ENCODE results near the gene GLRA1. TPM values are rescaled to one million over a fixed set of nuclear protein-coding genes. Genes with fewer than 3 reads are reported as not detected.

GLRA1 gene
- total RNA-seq, result not detected in 3 replicates
- long read RNA-seq, result 0 reads

- Mint-ChIP-seq H3K27ac (ENCODE audit: unreplicated experiment) (peak within 1 kb of the TSS; percentile 46), H3K9me3 (ENCODE audit: low read depth) (no peaks in the 10 kb centered on the region), H3K4me3 (ENCODE audit: unreplicated experiment) (no peak within 1 kb of the TSS), H3K4me1 (ENCODE audit: low read depth) (peaks cover 10% of the 10 kb centered on the region), H3K27me3 (ENCODE audit: low read depth) (peaks cover 34% of the 10 kb centered on the region), H3K36me3 (ENCODE audit: low read depth) (peaks cover 2% of the 10 kb centered on the region)
- no peak for TF ChIP-seq CTCF (IDR thresholded peaks at IDR 0.05)
- no peak for DNase-seq (ENCODE audit: low spot score)
Measured at GRCh38 chr5:151924564-151925301, at the start of gene GLRA1. Gene GLRA1 (minus strand): TSS chr5:151924851. CDS start chr5:151924549, 302 bp downstream.

GRCh38 chr5:151970885-151971284 lies 46.2 kb upstream of the GLRA1 start:
- H3K36me3 Mint-ChIP-seq (ENCODE audit: low read depth), result peaks cover 2% of the 10 kb centered on the region
- TF ChIP-seq CTCF (IDR thresholded peaks at IDR 0.05), result no peak
- H3K4me1 Mint-ChIP-seq (ENCODE audit: low read depth), result no peaks in the 10 kb centered on the region
- peaks cover 12% of the 10 kb centered on the region for H3K27me3 Mint-ChIP-seq (ENCODE audit: low read depth)
- no peak overlapping the region for H3K4me3 Mint-ChIP-seq (ENCODE audit: unreplicated experiment)
- no peak overlapping the region for H3K27ac Mint-ChIP-seq (ENCODE audit: unreplicated experiment)
- DNase-seq (ENCODE audit: low spot score), result no peak
- H3K9me3 Mint-ChIP-seq (ENCODE audit: low read depth), result peaks cover 5% of the 10 kb centered on the region

- H3K4me3 Mint-ChIP-seq (ENCODE audit: unreplicated experiment), result no peak overlapping the region
- no peak for DNase-seq (ENCODE audit: low spot score)
- H3K27ac Mint-ChIP-seq (ENCODE audit: unreplicated experiment), result no peak overlapping the region
- H3K36me3 Mint-ChIP-seq (ENCODE audit: low read depth), result peaks cover 2% of the 10 kb centered on the region
- H3K27me3 Mint-ChIP-seq (ENCODE audit: low read depth), result peaks cover 9% of the 10 kb centered on the region
- peaks cover 6% of the 10 kb centered on the region for H3K9me3 Mint-ChIP-seq (ENCODE audit: low read depth)
- no peak for TF ChIP-seq CTCF (IDR thresholded peaks at IDR 0.05)
- no peaks in the 10 kb centered on the region for H3K4me1 Mint-ChIP-seq (ENCODE audit: low read depth)
Measured at GRCh38 chr5:151967865-151968264, 43.2 kb upstream of the GLRA1 start.

- DNase-seq (ENCODE audit: low spot score), result no peak
- H3K4me1 Mint-ChIP-seq (ENCODE audit: low read depth), result peaks cover 9% of the 10 kb centered on the region
- no peak for TF ChIP-seq CTCF (IDR thresholded peaks at IDR 0.05)
- H3K9me3 Mint-ChIP-seq (ENCODE audit: low read depth), result peaks cover 6% of the 10 kb centered on the region
- no peak overlapping the region for H3K27ac Mint-ChIP-seq (ENCODE audit: unreplicated experiment)
- H3K4me3 Mint-ChIP-seq (ENCODE audit: unreplicated experiment), result no peak overlapping the region
- peaks cover 2% of the 10 kb centered on the region for H3K36me3 Mint-ChIP-seq (ENCODE audit: low read depth)
- H3K27me3 Mint-ChIP-seq (ENCODE audit: low read depth), result peaks cover 9% of the 10 kb centered on the region
Measured at GRCh38 chr5:151966046-151966445, 41.4 kb upstream of the GLRA1 start.

GRCh38 chr5:151964471-151964870 lies 39.8 kb upstream of the GLRA1 start:
- DNase-seq (ENCODE audit: low spot score), result no peak
- no peak overlapping the region for H3K27ac Mint-ChIP-seq (ENCODE audit: unreplicated experiment)
- H3K36me3 Mint-ChIP-seq (ENCODE audit: low read depth), result peaks cover 5% of the 10 kb centered on the region
- H3K27me3 Mint-ChIP-seq (ENCODE audit: low read depth), result peaks cover 9% of the 10 kb centered on the region
- no peak for TF ChIP-seq CTCF (IDR thresholded peaks at IDR 0.05)
- H3K4me3 Mint-ChIP-seq (ENCODE audit: unreplicated experiment), result no peak overlapping the region
- H3K9me3 Mint-ChIP-seq (ENCODE audit: low read depth), result peaks cover 6% of the 10 kb centered on the region
- peaks cover 11% of the 10 kb centered on the region for H3K4me1 Mint-ChIP-seq (ENCODE audit: low read depth)
